ENCODE results near the gene KCNN3. TPM values are rescaled to one million over a fixed set of nuclear protein-coding genes. Genes with fewer than 3 reads are reported as not detected.

Gene KCNN3
- total and polyA plus RNA-seq, 2 of the 8 experiments (the other 6 are each of a cell fraction or from before 2014, with no cell fraction given) = 2.8 to 3.7 TPM

DNA sequence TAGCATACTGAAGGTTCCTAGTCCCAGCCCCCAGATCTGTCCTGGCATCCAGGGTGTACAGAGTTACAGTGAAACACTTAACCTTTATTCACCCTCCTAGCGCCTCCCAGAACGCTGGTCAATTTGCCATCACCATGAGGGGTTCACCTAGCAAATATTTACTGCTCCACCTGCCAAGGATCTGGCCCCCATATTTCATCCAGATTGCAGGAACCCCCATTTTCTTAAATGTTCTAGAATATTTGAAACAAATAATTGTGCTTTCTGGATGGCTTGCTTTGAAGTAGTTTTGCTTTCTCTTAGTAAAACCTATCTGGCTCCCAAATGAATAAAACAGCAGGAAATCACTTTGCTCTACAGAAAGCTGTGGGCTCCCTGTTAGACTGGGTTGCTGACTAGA, 37.7 kb downstream of the KCNN3 start (continued):
- TF ChIP-seq CBX5 (IDR thresholded peaks at IDR 0.05; ENCODE audit: low read depth, low read length) (no peak), BRCA1 (IDR thresholded peaks at IDR 0.05; ENCODE audit: low read depth, low read length) (no peak)
- TF ChIP-seq, protein P1, sequence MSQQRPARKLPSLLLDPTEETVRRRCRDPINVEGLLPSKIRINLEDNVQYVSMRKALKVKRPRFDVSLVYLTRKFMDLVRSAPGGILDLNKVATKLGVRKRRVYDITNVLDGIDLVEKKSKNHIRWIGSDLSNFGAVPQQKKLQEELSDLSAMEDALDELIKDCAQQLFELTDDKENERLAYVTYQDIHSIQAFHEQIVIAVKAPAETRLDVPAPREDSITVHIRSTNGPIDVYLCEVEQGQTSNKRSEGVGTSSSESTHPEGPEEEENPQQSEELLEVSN (IDR thresholded peaks at IDR 0.05) = no peak
